Progenitor cell of endocrine pancreas (in vitro differentiated cells): ENCODE data around the gene CRYBG2. TPM values are rescaled to one million over a fixed set of nuclear protein-coding genes. Genes with fewer than 3 reads are reported as not detected.

Experiments
- DNase-seq: peaks from one replicate; pipeline ENCODE4 v3.0.0; 2021; ENCODE audit warnings: low spot score; ENCODE audit not compliant: unreplicated experiment
- H3K27ac Mint-ChIP-seq: 2 replicates; pipeline ENCODE4 v1.8.0; 2021; ENCODE audit warnings: mild to moderate bottlenecking, moderate library complexity, mixed read lengths
- H3K27me3 Mint-ChIP-seq: 2 replicates; pipeline ENCODE4 v1.8.0; 2021; ENCODE audit warnings: mixed read lengths
- H3K36me3 Mint-ChIP-seq: 2 replicates; pipeline ENCODE4 v1.8.0; 2022; ENCODE audit warnings: mixed read lengths; ENCODE audit not compliant: insufficient read depth
- H3K4me1 Mint-ChIP-seq: 2 replicates; pipeline ENCODE4 v1.8.0; 2021; ENCODE audit warnings: low read depth, mixed read lengths
- H3K4me3 Mint-ChIP-seq: 2 replicates; pipeline ENCODE4 v1.8.0; 2021; ENCODE audit warnings: low read depth, mild to moderate bottlenecking, moderate library complexity, mixed read lengths
- H3K9me3 Mint-ChIP-seq: 2 replicates; pipeline ENCODE4 v1.8.0; 2021; ENCODE audit warnings: low read depth, mixed read lengths
- total RNA-seq: library from RNA; stranded (reverse); gene quantifications from 2 replicates; pipeline ENCODE4 v1.2.1, GENCODE V29; 2021
- TF ChIP-seq, protein P1 (sequence below): fragments of 200-600 bp; sonication (generic); IDR thresholded peaks from one replicate; pipeline ENCODE4 v1.5.0; 2021; ENCODE audit warnings: antibody characterized with exemption, mild to moderate bottlenecking; ENCODE audit not compliant: unreplicated experiment

The CRYBG2 gene
- total RNA-seq, 1 donor from 2014 or later = 13.8 TPM

DNA sequence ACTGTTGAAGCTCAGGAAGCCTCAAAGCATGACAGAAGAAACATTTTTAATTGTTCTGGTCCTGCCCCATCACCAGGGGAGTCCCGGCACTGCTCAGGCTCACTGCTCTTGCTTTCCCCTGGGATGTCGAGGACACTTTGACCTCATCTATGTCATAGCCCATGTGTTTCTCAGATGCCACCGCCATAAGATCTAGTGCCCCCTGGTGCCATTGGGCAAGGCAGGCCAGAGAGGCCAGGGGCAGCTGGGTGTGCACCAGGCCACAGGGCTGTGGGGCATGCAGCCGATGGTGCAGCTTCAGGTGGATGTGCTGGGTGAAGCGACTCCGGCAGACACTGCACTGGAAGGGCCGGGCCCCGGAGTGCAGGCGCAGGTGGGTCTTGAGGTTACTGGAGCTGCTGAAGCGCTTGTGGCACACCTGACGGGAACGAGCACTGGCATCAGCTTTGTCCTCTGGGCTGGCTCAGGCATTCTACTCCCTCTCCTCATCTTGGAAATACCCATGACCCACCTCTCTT is 7.7 kb upstream of the CRYBG2 start:
- peaks cover 10% of the 10 kb centered on the region for H3K4me1 Mint-ChIP-seq
- TF ChIP-seq, protein P1, sequence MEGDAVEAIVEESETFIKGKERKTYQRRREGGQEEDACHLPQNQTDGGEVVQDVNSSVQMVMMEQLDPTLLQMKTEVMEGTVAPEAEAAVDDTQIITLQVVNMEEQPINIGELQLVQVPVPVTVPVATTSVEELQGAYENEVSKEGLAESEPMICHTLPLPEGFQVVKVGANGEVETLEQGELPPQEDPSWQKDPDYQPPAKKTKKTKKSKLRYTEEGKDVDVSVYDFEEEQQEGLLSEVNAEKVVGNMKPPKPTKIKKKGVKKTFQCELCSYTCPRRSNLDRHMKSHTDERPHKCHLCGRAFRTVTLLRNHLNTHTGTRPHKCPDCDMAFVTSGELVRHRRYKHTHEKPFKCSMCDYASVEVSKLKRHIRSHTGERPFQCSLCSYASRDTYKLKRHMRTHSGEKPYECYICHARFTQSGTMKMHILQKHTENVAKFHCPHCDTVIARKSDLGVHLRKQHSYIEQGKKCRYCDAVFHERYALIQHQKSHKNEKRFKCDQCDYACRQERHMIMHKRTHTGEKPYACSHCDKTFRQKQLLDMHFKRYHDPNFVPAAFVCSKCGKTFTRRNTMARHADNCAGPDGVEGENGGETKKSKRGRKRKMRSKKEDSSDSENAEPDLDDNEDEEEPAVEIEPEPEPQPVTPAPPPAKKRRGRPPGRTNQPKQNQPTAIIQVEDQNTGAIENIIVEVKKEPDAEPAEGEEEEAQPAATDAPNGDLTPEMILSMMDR = no peak
- peaks cover 66% of the 10 kb centered on the region for H3K27me3 Mint-ChIP-seq
- H3K9me3 Mint-ChIP-seq = no peaks in the 10 kb centered on the region
- H3K4me3 Mint-ChIP-seq = no peak overlapping the region
- no peak overlapping the region for H3K27ac Mint-ChIP-seq
- no peaks in the 10 kb centered on the region for H3K36me3 Mint-ChIP-seq
- DNase-seq = no peak

DNA sequence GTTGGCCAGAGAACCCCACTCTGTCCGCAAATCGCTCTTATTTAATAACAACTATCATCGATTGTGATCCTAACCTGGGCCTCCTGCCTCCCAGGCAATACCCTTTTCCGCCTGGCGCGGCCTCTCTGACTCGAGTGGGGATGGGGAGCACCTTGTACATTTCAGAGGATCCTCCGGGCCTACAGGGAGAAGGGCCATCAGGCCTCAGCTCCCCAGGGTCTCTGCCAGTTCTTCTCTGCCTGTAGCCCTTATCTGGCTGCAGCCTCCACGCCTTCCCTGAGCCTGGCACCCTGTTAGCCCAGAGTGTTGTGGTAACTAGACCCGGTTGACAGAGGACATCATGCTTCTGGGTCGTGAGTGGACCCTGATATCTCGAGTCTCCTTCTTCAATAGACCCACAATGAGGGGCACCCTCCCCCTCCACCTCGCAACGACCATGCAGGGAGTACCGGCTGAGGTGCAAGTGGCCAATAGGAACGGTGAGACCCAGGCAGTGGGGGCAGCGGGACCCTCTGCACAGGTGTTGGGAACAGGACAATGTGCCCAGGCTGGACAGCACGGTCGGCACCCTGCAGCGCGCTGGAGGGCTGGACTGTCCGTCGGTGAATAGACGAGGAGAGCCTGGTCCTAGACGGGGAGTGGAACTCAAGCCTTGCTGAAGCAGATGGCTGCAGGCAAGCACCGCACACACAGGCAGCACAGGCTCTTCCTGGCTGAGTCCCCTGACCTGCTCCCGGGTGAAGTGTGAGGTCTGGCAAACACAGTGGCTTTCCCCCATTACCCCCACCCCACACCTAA is 7.1 kb upstream of the CRYBG2 start:
- Mint-ChIP-seq H3K9me3 (no peaks in the 10 kb centered on the region), H3K4me1 (peaks cover 10% of the 10 kb centered on the region), H3K36me3 (no peaks in the 10 kb centered on the region), H3K4me3 (peak overlapping the region; percentile 67), H3K27me3 (peaks cover 66% of the 10 kb centered on the region), H3K27ac (no peak overlapping the region)
- no peak for DNase-seq
- TF ChIP-seq, protein P1 = no peak

DNA sequence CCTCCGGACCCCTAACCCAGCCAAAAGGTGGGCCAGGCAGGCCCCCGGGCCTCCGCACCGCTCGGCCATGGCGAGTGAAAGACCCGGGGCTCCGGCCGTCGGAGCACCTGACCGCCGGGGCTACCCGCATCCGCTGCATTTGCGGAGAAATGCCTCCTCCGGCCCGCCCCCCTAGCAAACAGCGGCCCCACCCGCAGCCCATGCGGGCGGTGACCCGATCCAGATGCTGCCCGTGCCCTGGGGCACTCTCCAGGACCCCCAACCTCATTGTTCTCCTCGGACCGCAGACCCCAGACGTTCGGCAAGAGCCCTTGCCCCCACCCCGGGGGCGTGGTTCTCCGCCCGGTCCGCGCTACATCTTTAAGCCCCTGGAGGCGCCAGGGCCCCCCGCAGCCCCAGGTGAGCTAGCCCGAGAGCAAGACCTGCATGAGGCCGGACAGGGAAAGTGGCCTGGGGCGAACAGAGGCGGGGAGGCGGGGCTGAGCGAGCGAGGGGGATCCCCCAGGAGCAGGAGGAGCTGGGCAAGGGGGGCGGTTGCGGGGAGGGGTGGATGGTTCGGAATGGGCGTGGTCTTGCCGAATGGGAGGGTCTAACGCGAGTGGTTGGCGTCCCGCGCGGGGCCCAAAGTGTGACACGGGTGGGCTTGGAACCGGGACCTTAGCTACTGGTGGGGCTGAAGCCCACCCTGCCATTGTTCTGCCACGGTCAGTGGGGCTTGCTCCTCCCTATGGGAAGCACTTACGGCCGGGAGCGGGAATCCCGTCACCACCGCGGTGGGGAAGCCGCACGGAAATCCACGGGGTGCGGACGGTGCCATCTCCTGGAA is 6.3 kb upstream of the CRYBG2 start:
- H3K36me3 Mint-ChIP-seq = no peaks in the 10 kb centered on the region
- peak overlapping the region; percentile 49 for H3K27ac Mint-ChIP-seq
- H3K4me1 Mint-ChIP-seq = peaks cover 12% of the 10 kb centered on the region
- H3K9me3 Mint-ChIP-seq = no peaks in the 10 kb centered on the region
- peaks cover 67% of the 10 kb centered on the region for H3K27me3 Mint-ChIP-seq
- H3K4me3 Mint-ChIP-seq = peak overlapping the region; percentile 67
- peak; percentile 54 for DNase-seq
- TF ChIP-seq, protein P1 = peak; percentile 4

DNA sequence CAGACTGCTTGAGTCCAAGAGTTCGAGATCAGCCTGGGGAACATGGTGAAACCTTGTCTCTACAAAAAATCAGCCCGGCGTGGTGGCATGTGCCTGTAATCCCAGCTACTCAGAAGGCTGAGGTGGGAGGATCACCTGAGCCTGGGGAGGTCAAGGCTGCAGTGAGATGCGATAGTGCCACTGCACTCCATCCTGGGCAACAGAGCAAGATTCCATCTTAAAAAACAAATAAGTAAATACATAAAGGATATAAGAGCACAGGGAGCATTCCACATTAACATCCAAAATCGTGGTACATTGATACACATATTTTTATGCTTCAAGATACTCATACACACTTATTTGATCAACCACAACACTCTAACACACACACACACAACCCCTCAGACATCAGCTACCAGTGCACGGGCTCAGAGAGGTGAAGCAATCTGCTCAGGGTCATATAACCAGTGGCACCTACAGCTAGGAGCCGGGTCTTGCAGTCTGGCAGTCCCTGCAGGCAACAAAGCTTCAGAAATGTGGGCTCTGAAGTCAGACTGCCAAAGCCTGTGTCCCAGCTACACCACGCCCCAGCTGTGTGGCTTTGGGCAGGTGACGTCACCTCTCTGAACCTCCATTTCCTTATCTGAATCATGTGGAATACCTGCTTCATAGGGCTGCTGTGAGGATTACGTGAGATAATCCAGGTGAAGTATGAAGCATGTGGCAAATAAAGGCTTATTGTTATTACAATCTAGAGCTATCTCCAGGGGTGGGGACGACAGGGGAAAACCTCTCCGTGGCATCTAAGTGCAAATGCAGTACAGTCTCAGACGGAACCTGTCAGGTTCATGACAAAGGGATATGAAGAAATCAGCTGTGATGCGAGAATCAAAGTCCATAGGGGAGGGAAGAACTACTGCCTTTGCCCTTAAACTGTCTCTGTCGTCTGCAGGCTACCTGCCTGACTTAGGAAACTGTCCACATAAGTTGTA is 4.8 kb upstream of the CRYBG2 start:
- H3K4me3 Mint-ChIP-seq = no peak overlapping the region
- H3K27ac Mint-ChIP-seq = peak overlapping the region; percentile 29
- TF ChIP-seq, protein P1 = no peak
- no peak for DNase-seq
- H3K36me3 Mint-ChIP-seq = no peaks in the 10 kb centered on the region
- H3K27me3 Mint-ChIP-seq = peaks cover 55% of the 10 kb centered on the region
- no peaks in the 10 kb centered on the region for H3K9me3 Mint-ChIP-seq
- peaks cover 19% of the 10 kb centered on the region for H3K4me1 Mint-ChIP-seq
